Erythroblast (primary cell): ENCODE measurements around the gene SLC17A5.

Experiments used
- GATA1 ChIP-seq: IDR thresholded peaks from 2 replicates; pipeline ENCODE4 v1.6.1; 2011; ENCODE audit warnings: low read depth, mild to moderate bottlenecking, control low read depth, low read length, moderate library complexity
- POLR2A ChIP-seq: IDR thresholded peaks from 2 replicates; pipeline ENCODE4 v1.6.1; 2011; ENCODE audit warnings: mild to moderate bottlenecking, low read length

DNA sequence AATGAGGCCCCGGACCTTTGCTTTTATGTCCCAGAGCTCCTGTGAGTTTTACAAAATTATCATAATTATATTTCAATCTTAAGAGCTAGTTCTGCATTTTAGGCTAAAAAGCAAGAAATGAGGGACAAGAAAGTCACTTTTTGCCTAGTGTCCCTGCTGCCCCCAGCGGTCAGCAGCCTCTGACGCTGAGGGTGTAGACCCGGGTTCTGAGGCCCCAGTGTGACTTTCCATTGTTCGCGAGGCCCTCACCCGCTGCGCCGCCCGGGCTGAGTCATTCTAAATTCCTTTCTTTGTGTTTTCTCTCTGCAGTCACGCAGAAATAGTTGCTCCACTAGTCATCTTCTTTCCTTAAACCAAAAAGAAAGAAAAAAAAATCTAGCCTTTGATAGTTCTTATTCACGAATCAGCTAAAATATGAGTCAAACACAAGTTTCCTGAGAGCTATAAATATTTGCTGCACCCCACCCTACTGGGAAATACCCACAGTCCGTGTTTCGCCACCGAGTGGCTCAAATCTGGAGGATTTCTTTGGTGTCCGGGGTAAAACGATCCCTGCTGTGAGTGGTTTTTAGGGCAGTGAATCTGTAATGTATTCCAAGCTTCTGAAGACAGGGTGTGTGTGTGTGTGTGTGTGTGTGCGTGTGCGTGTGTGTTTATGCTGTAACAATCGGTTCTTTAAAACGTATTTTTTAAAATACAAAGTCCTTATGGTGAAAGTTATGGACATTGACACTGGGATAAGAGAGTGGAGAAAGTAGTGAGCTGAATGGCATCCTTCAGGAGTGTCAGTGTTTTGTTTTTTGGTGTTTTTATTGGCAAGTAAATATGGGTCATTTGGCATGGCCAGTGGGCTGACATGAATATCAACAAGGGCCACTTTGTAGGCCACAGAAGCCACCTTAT is 73.3 kb downstream of the SLC17A5 start:
- TF ChIP-seq POLR2A (peak; percentile 38), GATA1 (no peak)
